ENCODE data around the gene SLC15A5.

DNA sequence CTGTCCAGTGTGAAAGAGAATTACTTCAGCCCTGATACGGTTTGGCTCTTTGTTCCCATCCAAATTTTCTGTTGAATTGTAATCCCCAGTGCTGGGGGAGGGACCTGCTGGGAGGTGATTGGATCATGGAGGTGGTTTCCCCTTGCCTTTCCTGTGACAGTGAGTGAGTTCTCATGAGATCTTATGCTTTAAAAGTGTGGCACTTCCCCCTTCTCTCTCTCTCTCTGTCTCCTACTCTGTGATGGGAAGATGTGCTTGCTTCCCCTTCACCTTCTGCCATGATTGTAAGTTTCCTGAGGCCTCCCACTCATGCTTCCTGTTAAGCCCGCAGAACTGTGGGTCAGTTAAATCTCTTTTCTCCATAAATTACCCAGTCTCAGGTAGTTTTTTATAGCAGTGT, 5.5 kb upstream of the SLC15A5 start:
- TF ChIP-seq, protein P1, sequence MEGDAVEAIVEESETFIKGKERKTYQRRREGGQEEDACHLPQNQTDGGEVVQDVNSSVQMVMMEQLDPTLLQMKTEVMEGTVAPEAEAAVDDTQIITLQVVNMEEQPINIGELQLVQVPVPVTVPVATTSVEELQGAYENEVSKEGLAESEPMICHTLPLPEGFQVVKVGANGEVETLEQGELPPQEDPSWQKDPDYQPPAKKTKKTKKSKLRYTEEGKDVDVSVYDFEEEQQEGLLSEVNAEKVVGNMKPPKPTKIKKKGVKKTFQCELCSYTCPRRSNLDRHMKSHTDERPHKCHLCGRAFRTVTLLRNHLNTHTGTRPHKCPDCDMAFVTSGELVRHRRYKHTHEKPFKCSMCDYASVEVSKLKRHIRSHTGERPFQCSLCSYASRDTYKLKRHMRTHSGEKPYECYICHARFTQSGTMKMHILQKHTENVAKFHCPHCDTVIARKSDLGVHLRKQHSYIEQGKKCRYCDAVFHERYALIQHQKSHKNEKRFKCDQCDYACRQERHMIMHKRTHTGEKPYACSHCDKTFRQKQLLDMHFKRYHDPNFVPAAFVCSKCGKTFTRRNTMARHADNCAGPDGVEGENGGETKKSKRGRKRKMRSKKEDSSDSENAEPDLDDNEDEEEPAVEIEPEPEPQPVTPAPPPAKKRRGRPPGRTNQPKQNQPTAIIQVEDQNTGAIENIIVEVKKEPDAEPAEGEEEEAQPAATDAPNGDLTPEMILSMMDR (IDR thresholded peaks at IDR 0.05), result no peak
- TF ChIP-seq POLR2A (IDR thresholded peaks at IDR 0.05) (no peak), POLR2AphosphoS5 (IDR thresholded peaks at IDR 0.05) (no peak)
